NK-92 (cell line): ENCODE data around the gene RILPL1.
"Not testable (repeated sequence)": the region's sequence is repeated elsewhere in the genome, so short reads cannot be mapped to it uniquely, and the experiment has no call there.

ENCODE experiments used
- DNase-seq: peaks from one replicate; lab custom pipeline; 2025; ENCODE audit not compliant: unreplicated experiment; lab: John Stamatoyannopoulos, UW

RILPL1 gene

GRCh38 chr12:123497065-123497464 lies 36.5 kb downstream of the RILPL1 start:
- no peak for DNase-seq

GRCh38 chr12:123494124-123494851 lies 39.2 kb downstream of the RILPL1 start:
- no peak for DNase-seq

- DNase-seq, result not testable (repeated sequence)
Measured at GRCh38 chr12:123492339-123493039, 41.0 kb downstream of the RILPL1 start.

DNA sequence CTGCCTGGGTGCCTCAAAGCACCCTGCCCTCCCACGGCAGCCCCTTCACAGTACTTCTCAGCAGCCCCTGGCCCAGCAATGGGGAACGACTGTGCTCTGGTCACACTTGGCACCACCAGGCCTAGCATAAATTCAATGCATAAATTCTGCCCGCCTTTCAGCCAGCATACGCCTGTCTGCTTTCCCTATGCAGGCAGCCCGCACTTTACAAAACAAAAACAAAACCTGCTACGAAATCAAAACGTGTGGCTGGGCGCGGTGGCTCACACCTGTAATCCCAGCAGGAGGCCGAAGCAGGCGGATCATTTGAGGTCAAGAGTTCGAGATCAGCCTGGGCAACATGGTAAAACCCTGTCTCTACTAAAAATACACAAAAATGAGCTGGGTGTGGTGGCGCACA lies 42.0 kb downstream of the RILPL1 start:
- no peak for DNase-seq

GRCh38 chr12:123491056-123491455 lies 42.5 kb downstream of the RILPL1 start:
- no peak for DNase-seq

DNA sequence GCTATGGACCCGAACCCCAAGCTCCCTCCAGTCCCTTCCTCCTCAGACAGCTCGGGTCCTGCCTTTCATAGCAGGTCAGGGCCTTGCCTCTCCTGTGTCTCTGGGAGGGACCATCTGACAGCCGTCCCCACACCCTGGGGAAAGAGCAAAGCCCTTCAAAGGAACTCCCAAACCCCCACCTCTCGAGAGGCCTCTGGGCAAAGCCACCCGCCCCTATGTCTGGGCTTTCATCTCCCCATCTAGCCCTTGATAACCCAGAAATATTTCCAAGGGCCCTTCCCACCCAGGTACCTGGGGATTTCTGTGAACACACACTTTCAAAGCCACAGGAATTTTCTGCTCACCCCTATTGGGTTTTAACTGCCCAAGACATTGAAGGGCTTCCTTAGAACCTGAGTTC lies 43.4 kb downstream of the RILPL1 start:
- no peak for DNase-seq

DNA sequence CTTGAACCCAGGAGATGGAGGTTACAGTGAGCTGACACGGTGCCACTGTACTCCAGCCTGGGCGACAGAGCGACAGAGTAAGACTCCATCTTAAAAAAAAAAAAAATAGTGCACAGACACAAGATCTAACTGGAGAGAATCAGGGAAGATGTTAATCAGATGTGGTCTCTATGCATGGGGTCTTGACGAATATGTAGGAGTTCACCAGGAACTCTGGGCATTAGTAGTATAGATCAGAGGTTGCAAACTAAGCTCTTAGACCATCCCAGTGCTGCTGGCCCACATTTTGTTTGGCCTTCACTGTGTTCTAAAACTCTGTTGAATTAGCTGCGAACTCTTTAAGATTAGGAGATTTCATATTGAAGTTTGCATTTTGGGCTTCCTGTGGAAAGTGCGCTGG lies 43.9 kb downstream of the RILPL1 start:
- DNase-seq, result no peak

DNA sequence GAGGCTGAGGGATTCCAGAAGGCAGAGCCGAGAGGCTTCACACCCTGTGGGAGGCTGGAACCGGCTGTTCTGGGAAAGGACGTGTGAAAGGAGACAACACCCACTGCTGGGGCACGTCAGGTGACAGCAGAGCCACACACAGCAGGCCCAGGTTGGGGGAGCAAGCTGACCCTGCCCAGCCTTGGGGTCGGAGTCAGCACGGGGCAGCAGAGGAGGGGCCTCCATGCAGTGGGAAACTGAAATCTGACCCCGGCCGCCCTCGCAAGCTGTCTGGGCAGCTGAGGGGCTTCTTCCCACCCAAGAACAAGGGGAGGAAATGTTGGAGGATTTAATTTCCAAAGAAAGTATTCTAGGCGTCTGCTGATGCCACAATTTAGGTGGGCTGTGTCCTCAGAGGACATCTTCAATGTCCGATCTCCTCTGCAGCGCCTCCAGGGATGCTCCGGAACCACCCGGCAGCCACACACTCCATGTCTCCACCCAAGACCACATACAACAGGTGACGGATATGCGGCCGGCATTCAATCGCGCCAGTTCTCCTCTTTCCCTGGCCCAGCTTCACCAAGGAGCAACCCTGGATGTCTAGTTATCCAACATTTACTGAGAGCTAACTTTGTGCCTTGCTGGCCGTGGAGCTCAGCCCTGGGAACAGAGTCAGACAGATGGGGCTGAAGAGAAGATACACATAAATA lies 44.8 kb downstream of the RILPL1 start:
- DNase-seq, result no peak

DNA sequence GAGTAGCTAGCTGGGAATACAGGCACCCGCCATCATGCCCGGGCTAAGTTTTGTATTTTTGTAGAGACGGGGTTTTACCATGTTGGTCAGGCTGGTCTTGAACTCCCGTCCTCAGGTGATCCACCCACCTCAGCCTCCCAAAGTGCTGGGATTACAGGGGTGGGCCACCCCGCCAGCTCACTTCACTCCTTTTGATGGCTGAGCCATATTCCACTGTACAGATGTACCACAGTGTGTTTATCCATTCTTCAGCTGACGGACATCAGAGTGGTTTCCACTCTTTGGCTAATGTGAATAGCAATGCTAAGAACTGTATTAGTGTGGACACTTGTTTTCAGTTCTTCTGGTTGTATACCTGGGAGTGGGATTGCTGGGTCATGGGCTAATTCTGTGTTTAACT lies 46.1 kb downstream of the RILPL1 start:
- DNase-seq, result no peak

DNA sequence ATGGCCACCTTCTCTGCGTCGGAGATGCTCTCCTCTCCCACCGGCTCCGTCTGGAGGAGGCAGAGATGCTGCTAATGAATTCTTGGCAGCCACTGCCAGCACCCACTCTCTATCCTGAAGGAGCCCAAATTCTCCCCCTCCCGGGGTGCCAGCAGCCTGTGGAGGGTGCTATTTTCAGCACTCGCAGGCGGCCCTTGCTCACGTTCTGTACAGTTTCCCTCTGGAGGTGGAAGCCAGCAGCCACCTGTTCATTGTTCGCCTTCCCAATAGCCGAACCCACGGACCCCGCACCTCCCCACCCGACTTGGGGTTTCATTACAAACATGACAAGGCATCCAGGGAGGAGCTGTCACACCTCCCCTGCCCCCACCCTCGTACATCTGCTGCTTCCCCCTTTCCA lies 47.8 kb downstream of the RILPL1 start:
- DNase-seq, result no peak

- DNase-seq, result no peak
Measured at GRCh38 chr12:123483602-123484248, 49.8 kb downstream of the RILPL1 start.

DNA sequence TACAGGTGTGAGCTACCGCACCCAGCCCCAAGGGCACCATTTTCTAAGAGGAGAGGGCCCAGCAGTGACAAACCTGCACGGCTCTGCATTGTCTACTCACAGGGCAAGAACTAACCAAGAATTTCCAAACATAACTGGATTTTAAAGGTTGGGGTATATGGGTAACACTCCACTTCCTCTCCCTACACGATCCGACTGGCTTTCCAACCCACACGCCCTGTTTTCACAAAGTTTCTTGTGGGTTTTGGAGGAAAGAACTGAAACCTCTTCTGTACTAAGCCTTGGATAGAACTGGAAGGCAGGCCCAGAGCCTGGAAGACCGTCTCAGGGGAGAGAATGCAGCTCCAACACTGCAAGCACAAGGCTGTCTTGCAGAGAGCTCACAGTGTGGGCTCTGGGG lies 50.6 kb downstream of the RILPL1 start:
- DNase-seq, result no peak

DNA sequence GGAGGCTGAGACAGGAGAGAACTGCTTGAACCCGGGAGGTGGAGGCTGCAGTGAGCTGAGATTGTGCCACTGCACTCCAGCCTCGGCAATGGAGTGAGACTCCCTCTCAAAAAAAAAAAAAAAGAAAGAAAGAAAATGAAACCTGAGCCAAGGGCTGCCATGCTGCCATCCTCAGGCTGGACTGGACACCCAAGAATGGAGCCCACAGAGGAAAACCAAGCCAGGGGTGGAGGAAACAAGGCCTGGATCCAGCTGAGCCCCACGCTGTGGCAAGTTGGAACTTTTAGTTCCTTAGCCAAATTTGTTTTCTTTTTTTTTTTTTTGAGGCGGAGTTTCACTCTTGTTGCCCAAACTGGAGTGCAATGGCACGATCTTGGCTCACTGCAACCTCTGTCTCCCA lies 52.3 kb downstream of the RILPL1 start:
- DNase-seq, result not testable (repeated sequence)

DNA sequence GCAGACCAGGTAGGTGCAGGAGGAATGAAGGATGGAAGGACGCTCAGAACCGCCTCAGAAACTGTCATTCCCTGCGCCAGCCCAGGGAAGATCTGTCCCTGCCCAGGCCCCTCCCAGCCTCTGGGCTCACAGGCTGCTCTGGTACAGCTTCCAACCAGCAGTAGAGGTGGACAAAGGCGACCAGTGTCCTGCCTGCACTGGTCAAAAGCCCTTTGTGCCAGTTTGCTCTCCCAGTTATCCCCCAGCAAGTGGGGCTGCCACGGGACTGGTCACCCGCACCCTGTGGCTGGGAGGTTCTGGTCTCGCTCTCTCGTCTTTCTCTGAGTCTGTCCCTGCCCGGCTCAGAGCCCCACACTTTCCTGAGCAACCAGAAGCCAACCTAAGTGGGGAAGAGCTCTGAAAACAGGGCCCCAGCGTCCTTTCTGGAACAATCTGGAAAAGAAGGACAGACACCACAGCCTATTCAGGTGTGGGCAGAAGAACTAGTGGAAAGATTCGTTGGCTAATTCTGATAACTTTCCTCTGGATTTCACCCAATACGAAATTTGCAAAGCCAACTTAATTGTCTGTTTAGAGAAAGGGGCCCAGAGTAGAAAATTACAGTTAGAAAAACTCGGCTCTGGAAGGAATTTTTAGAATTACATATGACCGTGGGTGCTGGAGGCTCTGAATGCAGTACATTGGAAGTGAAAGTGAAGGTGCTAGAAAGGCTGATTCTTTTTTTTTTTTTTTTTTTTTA lies 53.9 kb downstream of the RILPL1 start:
- no peak for DNase-seq

DNA sequence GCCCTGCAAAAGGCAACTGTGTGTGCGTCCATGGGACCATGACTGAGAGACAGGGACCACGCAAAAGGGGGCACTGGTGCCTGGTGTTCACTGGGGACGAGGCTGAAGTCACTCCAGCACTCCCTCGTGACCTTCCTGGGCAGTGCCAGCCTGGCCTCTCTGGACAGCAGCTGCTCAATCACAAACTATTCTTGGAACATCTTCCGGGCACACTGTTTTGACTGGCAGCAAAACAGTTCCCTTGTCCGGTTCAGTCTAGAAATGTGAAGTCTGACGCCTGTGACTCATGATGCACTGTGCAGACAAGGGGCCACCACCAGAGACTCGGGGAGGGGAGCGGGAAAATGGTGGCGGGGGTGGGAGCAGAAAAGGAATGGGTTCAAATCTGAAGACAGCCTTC lies 54.8 kb downstream of the RILPL1 start:
- no peak for DNase-seq

GRCh38 chr12:123478069-123478468 lies 55.5 kb downstream of the RILPL1 start:
- DNase-seq, result no peak

GRCh38 chr12:123475246-123475703 lies 58.2 kb downstream of the RILPL1 start:
- DNase-seq, result no peak

- DNase-seq, result no peak
Measured at GRCh38 chr12:123474485-123475245, 58.9 kb downstream of the RILPL1 start.

- DNase-seq, result no peak
Measured at GRCh38 chr12:123472438-123472849, 61.1 kb downstream of the RILPL1 start.
